ENCODE measurements around the gene PEX16. TPM values are rescaled to one million over a fixed set of nuclear protein-coding genes. Genes with fewer than 3 reads are reported as not detected.

The PEX16 gene
- total and polyA plus RNA-seq, 2 of the 13 experiments (the other 11 are each of a cell fraction or from before 2014, with no cell fraction given) = 12.5 to 21.8 TPM

GRCh38 chr11:45918331-45918941 lies 759 bp upstream of the PEX16 start (continued):
- TF ChIP-seq ZBTB42 (CRISPR knock-in tag; IDR thresholded peaks at IDR 0.05) (0 out of 2 replicates have a peak, but pooled peaks have one; percentile 4), POLR2G (IDR thresholded peaks at IDR 0.05; ENCODE audit: low read depth, low read length) (peak; percentile 61), DRAP1 (CRISPR knock-in tag; IDR thresholded peaks at IDR 0.05) (peak; percentile 66), THAP7 (CRISPR knock-in tag; IDR thresholded peaks at IDR 0.05) (peak; percentile 39; the same call in 1 of the 2 replicates), KIAA2018 (CRISPR knock-in tag; IDR thresholded peaks at IDR 0.05; ENCODE audit: borderline replicate concordance) (no peak), ZFP91 (CRISPR knock-in tag; IDR thresholded peaks at IDR 0.05; ENCODE audit: borderline replicate concordance) (peak; percentile 14; the same call in 1 of the 2 replicates), PRDM10 (CRISPR knock-in tag; IDR thresholded peaks at IDR 0.05; ENCODE audit: low read depth) (0 out of 2 replicates have a peak, but pooled peaks have one; percentile 12), ZNF446 (CRISPR knock-in tag; IDR thresholded peaks at IDR 0.05) (peak; percentile 48; the same call in 1 of the 2 replicates), SP1 (IDR thresholded peaks at IDR 0.05) (no peak), SP1 (CRISPR knock-in tag; IDR thresholded peaks at IDR 0.05) (peak; percentile 59), ZFY (CRISPR knock-in tag; IDR thresholded peaks at IDR 0.05) (peak; percentile 38), STAG1 (CRISPR knock-in tag; IDR thresholded peaks at IDR 0.05) (no peak), TAF1 (CRISPR knock-in tag; IDR thresholded peaks at IDR 0.05) (peak; percentile 48; the same call in 1 of the 2 replicates), ZNF607 (CRISPR knock-in tag; IDR thresholded peaks at IDR 0.05; ENCODE audit: borderline replicate concordance) (no peak)
